A673 (cell line): Measurements from ENCODE around the gene CTNNA3.

Source experiments
- EZH2 ChIP-seq: fragments of 200-600 bp; sonication (generic); IDR thresholded peaks from 2 replicates; pipeline ENCODE4 v1.6.1; 2017; ENCODE audit warnings: borderline replicate concordance, low read depth, mild to moderate bottlenecking, mixed read lengths, antibody characterized with exemption, low read length; ENCODE audit not compliant: poor library complexity, severe bottlenecking
- TF ChIP-seq, protein P1 (sequence below): fragments of 300-800, 200-600 bp; sonication (generic); conservative IDR thresholded peaks from 2 replicates; pipeline ENCODE4 v1.5.1; 2017; ENCODE audit warnings: low read depth, mild to moderate bottlenecking, antibody characterized with exemption, low read length, moderate library complexity, mixed read lengths

DNA sequence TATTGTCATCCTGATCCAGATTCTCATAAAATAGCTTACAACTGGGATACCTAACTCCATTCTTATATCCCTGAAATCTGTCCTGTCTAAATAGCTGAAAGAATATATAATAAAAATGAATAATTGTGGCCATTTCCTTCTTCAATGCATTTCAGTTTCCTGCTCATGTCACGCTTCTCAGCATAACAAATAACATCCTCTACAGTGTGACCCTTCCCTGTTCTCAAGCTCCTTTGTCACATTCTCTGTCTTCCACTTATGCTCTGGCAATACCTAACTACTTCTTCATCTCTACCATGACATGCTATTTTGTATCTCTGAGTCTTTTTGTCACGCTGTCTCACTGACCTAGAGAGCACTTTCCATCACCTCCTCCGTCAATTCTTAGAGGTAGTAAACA lies 1654.2 kb downstream of the CTNNA3 start:
- TF ChIP-seq, protein P1, sequence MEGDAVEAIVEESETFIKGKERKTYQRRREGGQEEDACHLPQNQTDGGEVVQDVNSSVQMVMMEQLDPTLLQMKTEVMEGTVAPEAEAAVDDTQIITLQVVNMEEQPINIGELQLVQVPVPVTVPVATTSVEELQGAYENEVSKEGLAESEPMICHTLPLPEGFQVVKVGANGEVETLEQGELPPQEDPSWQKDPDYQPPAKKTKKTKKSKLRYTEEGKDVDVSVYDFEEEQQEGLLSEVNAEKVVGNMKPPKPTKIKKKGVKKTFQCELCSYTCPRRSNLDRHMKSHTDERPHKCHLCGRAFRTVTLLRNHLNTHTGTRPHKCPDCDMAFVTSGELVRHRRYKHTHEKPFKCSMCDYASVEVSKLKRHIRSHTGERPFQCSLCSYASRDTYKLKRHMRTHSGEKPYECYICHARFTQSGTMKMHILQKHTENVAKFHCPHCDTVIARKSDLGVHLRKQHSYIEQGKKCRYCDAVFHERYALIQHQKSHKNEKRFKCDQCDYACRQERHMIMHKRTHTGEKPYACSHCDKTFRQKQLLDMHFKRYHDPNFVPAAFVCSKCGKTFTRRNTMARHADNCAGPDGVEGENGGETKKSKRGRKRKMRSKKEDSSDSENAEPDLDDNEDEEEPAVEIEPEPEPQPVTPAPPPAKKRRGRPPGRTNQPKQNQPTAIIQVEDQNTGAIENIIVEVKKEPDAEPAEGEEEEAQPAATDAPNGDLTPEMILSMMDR: no peak
- TF ChIP-seq EZH2: no peak
